ENCODE results near the gene ADAMTSL5.
"Not testable (repeated sequence)": the region's sequence is repeated elsewhere in the genome, so short reads cannot be mapped to it uniquely, and the experiment has no call there.

The ADAMTSL5 gene

GRCh38 chr19:1512671-1513498, at the start of gene ADAMTSL5:
Gene ADAMTSL5, minus strand, starts transcription at chr19:1513019. Its CDS starts 2,076 bp downstream, at chr19:1510943.
- peak in 1 of 2 donors; percentile 47 for DNase-seq (ENCODE audit: extremely low read depth in 1 of 2, low read depth in 1 of 2)

GRCh38 chr19:1561236-1561842, 48.5 kb upstream of the ADAMTSL5 start:
- no peak for DNase-seq (ENCODE audit: extremely low read depth in 1 of 2, low read depth in 1 of 2)

GRCh38 chr19:1560286-1560882, 47.6 kb upstream of the ADAMTSL5 start:
- no peak for DNase-seq (ENCODE audit: extremely low read depth in 1 of 2, low read depth in 1 of 2)

GRCh38 chr19:1558552-1558951, 45.7 kb upstream of the ADAMTSL5 start:
- DNase-seq (ENCODE audit: extremely low read depth in 1 of 2, low read depth in 1 of 2), result no peak

GRCh38 chr19:1556390-1557070, 43.7 kb upstream of the ADAMTSL5 start:
- DNase-seq (ENCODE audit: extremely low read depth in 1 of 2, low read depth in 1 of 2), result no peak

- DNase-seq (ENCODE audit: extremely low read depth in 1 of 2, low read depth in 1 of 2), result no peak
Observed at GRCh38 chr19:1555487-1556389, 42.9 kb upstream of the ADAMTSL5 start.

- DNase-seq (ENCODE audit: extremely low read depth in 1 of 2, low read depth in 1 of 2), result no peak
Observed at GRCh38 chr19:1554968-1555367, 42.1 kb upstream of the ADAMTSL5 start.

GRCh38 chr19:1553415-1553814, 40.6 kb upstream of the ADAMTSL5 start:
- DNase-seq (ENCODE audit: extremely low read depth in 1 of 2, low read depth in 1 of 2), result no peak

- DNase-seq (ENCODE audit: extremely low read depth in 1 of 2, low read depth in 1 of 2), result no peak
Observed at GRCh38 chr19:1551068-1552040, 38.5 kb upstream of the ADAMTSL5 start.

- no peak for DNase-seq (ENCODE audit: extremely low read depth in 1 of 2, low read depth in 1 of 2)
Observed at GRCh38 chr19:1549332-1549945, 36.6 kb upstream of the ADAMTSL5 start.

GRCh38 chr19:1540365-1540925, 27.6 kb upstream of the ADAMTSL5 start:
- DNase-seq (ENCODE audit: extremely low read depth in 1 of 2, low read depth in 1 of 2), result no peak

- DNase-seq (ENCODE audit: extremely low read depth in 1 of 2, low read depth in 1 of 2), result not testable (repeated sequence)
Observed at GRCh38 chr19:1539749-1540148, 26.9 kb upstream of the ADAMTSL5 start.

- no peak for DNase-seq (ENCODE audit: extremely low read depth in 1 of 2, low read depth in 1 of 2)
Observed at GRCh38 chr19:1538978-1539377, 26.2 kb upstream of the ADAMTSL5 start.

- not testable (repeated sequence) for DNase-seq (ENCODE audit: extremely low read depth in 1 of 2, low read depth in 1 of 2)
Observed at GRCh38 chr19:1535699-1536098, 22.9 kb upstream of the ADAMTSL5 start.

- DNase-seq (ENCODE audit: extremely low read depth in 1 of 2, low read depth in 1 of 2), result no peak
Observed at GRCh38 chr19:1534972-1535371, 22.2 kb upstream of the ADAMTSL5 start.

GRCh38 chr19:1533510-1534150, 20.8 kb upstream of the ADAMTSL5 start:
- no peak for DNase-seq (ENCODE audit: extremely low read depth in 1 of 2, low read depth in 1 of 2)

- DNase-seq (ENCODE audit: extremely low read depth in 1 of 2, low read depth in 1 of 2), result no peak
Observed at GRCh38 chr19:1532003-1532402, 19.2 kb upstream of the ADAMTSL5 start.

GRCh38 chr19:1531587-1531986, 18.8 kb upstream of the ADAMTSL5 start:
- no peak for DNase-seq (ENCODE audit: extremely low read depth in 1 of 2, low read depth in 1 of 2)

Measured in activated CD8-positive, alpha-beta memory T cell treated with anti-CD3 and anti-CD28 coated beads for 1 hour (primary cell).